ENCODE data around the gene ANKZF1. TPM values are rescaled to one million over a fixed set of nuclear protein-coding genes. Genes with fewer than 3 reads are reported as not detected.

ANKZF1 gene
- polyA plus RNA-seq, 1 experiment = 22.0 TPM

DNA sequence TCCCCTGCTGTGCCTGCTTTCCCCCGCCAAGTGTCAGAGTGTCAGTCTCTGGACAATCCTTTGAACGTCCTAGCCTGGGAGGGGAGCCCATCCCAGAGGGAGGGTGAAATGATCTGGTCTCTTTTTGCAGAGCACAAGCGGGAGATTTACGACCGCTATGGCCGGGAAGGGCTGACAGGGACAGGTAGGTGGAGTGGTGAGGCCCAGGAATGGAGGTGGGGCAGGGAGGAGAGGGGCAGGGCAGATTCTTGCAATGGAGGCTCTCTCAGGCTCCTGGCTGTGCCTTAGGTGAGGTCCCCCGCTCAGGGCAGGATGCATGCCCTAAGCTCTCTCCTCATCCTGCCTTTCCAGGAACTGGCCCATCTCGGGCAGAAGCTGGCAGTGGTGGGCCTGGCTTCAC, 52.0 kb downstream of the ANKZF1 start:
- POLR2A ChIA-PET = interaction anchor here (0.9 to 1.1 kb wide), 3 partner anchors 27 to 32 kb away, joined by 3 to 7 read pairs (median 4); no protein-coding TSS in a partner anchor

DNA sequence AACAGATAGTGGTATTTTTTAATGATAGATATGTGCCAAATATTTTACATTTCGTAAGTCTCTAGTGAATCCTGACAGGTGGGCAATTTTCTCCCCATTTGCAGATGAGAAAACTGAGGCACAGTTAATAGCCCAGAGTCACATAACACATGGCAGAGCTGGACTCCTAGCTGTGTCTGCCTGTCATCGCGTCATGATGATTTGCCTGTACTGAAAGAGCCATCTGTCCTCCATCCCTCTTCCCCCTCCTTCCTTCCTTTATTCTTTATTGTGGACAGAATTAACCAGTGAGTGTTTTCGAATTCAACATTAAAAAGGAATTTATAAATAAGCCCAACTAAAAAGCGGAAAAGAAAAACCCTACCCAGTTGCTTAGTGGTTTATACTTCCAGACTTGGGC, 52.8 kb downstream of the ANKZF1 start:
- DNase-seq (ENCODE audit: low read depth, low spot score) = no peak
- Histone ChIP-seq H3K27ac (ENCODE audit: low read depth, low read length) (no peak overlapping the region), H3K9me3 (ENCODE audit: control insufficient read depth, insufficient read depth, low read length) (no peaks in the 10 kb centered on the region), H3K4me3 (ENCODE audit: low read depth, low read length) (no peak overlapping the region), H3K27me3 (ENCODE audit: control insufficient read depth, insufficient read depth, low read length) (no peaks in the 10 kb centered on the region)
- ChIA-PET CTCF (interaction anchor here (0.6 to 9.0 kb wide), 2 partner anchors 13 to 923 kb away, joined by 7 to 115 read pairs; no protein-coding TSS in a partner anchor), POLR2A (interaction anchor here (0.9 to 1.1 kb wide), 3 partner anchors 26 to 33 kb away, joined by 3 to 7 read pairs (median 4); no protein-coding TSS in a partner anchor)
- TF ChIP-seq, protein P1, sequence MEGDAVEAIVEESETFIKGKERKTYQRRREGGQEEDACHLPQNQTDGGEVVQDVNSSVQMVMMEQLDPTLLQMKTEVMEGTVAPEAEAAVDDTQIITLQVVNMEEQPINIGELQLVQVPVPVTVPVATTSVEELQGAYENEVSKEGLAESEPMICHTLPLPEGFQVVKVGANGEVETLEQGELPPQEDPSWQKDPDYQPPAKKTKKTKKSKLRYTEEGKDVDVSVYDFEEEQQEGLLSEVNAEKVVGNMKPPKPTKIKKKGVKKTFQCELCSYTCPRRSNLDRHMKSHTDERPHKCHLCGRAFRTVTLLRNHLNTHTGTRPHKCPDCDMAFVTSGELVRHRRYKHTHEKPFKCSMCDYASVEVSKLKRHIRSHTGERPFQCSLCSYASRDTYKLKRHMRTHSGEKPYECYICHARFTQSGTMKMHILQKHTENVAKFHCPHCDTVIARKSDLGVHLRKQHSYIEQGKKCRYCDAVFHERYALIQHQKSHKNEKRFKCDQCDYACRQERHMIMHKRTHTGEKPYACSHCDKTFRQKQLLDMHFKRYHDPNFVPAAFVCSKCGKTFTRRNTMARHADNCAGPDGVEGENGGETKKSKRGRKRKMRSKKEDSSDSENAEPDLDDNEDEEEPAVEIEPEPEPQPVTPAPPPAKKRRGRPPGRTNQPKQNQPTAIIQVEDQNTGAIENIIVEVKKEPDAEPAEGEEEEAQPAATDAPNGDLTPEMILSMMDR (IDR thresholded peaks at IDR 0.05; ENCODE audit: low read depth, low read length) = no peak

More for the DNA sequence above, 52.0 kb downstream of the ANKZF1 start:
- H3K9me3 ChIP-seq (ENCODE audit: control insufficient read depth, insufficient read depth, low read length) = no peaks in the 10 kb centered on the region
- no peak overlapping the region for H3K4me3 ChIP-seq (ENCODE audit: low read depth, low read length)
- TF ChIP-seq, protein P1 (IDR thresholded peaks at IDR 0.05; ENCODE audit: low read depth, low read length) = no peak
- CTCF ChIA-PET = interaction anchor here (0.9 to 9.0 kb wide), 2 partner anchors 14 to 110 kb away, joined by 4 to 115 read pairs; no protein-coding TSS in a partner anchor
- no peaks in the 10 kb centered on the region for H3K27me3 ChIP-seq (ENCODE audit: control insufficient read depth, insufficient read depth, low read length)
- DNase-seq (ENCODE audit: low read depth, low spot score) = no peak
- no peak overlapping the region for H3K27ac ChIP-seq (ENCODE audit: low read depth, low read length)

DNA sequence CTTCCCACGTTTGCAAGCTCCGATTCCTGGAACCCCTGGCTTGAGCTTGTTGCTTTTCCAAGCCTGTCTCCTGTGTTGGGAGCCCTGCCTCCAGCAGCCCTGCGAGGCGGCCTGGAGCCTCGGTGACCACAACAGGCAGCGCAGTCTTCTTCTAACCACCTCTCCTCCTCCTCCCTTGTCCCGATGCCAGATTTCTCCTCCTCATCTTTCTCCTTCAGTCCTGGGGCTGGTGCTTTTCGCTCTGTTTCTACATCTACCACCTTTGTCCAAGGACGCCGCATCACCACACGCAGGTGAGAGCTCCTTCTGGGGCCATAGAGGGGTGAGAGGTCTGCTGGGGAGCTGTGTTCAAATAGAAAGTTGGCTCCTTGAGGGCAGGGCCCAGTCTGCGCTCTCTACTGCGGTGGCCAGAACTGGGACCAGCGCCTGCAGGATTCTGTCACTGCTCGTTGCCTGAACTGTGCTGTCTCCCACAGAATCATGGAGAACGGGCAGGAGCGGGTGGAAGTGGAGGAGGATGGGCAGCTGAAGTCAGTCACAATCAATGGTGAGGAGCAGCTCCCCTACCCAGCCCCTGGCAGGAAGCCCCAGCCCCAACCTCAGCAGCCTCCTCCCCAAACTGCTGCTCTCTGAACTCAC, 53.5 kb downstream of the ANKZF1 start:
- ChIA-PET POLR2A (interaction anchor here (1.0 kb wide), 1 partner anchor 38 kb away, joined by 3 read pairs; the partner anchor contains the start of genes GLB1L and STK16), CTCF (interaction anchor here (0.6 to 9.0 kb wide), 2 partner anchors 12 to 924 kb away, joined by 7 to 115 read pairs; no protein-coding TSS in a partner anchor)
- Histone ChIP-seq H3K4me3 (ENCODE audit: low read depth, low read length) (no peak overlapping the region), H3K27me3 (ENCODE audit: control insufficient read depth, insufficient read depth, low read length) (no peaks in the 10 kb centered on the region), H3K27ac (ENCODE audit: low read depth, low read length) (no peak overlapping the region), H3K9me3 (ENCODE audit: control insufficient read depth, insufficient read depth, low read length) (no peaks in the 10 kb centered on the region)
- no peak for DNase-seq (ENCODE audit: low read depth, low spot score)
- TF ChIP-seq, protein P1 (IDR thresholded peaks at IDR 0.05; ENCODE audit: low read depth, low read length) = no peak

DNA sequence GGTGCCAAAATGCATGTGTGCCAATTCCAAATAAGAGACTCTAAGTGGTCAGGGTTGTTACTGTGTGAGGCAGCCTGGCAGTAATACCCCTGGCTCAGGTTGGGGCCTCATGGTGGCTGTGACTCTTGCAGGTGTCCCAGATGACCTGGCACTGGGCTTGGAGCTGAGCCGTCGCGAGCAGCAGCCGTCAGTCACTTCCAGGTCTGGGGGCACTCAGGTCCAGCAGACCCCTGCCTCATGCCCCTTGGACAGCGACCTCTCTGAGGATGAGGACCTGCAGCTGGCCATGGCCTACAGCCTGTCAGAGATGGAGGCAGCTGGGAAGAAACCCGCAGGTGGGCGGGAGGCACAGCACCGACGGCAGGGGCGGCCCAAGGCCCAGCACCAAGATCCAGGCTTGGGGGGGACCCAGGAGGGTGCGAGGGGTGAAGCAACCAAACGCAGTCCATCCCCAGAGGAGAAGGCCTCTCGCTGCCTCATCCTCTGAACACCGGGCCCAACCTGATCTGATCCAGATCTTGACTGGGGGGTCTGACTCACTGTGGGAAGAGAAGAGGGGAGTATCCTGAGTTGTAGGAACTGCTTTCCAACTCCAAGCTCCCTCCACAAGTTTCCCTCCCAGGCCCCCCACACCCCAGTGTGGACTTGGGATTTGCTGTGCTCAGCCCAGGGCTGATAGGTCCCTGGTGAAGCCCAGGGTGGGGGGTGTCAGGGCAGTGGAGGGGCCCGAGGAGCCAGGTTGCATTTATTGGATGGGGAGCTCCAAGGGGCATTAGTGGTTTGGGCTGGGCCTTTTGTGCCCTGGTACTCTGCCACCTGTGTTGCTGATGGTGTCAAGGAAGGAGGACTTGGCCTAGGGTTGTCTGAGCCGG, 55.1 kb downstream of the ANKZF1 start:
- CTCF ChIA-PET = interaction anchor here (2.8 kb wide), 1 partner anchor 10 kb away, joined by 19 read pairs; no protein-coding TSS in a partner anchor

More for the DNA sequence above, 55.1 kb downstream of the ANKZF1 start:
- TF ChIP-seq, protein P1 (IDR thresholded peaks at IDR 0.05; ENCODE audit: low read depth, low read length) = no peak
- POLR2A ChIA-PET = interaction anchor here (0.6 to 1.1 kb wide), 2 partner anchors 10 to 93 kb away, joined by 3 to 5 read pairs; no protein-coding TSS in a partner anchor
- DNase-seq (ENCODE audit: low read depth, low spot score) = no peak
- Histone ChIP-seq H3K27me3 (ENCODE audit: control insufficient read depth, insufficient read depth, low read length) (no peaks in the 10 kb centered on the region), H3K27ac (ENCODE audit: low read depth, low read length) (no peak overlapping the region), H3K4me3 (ENCODE audit: low read depth, low read length) (no peak overlapping the region), H3K9me3 (ENCODE audit: control insufficient read depth, insufficient read depth, low read length) (no peaks in the 10 kb centered on the region)
